Activated naive CD4-positive, alpha-beta T cell treated with anti-CD3 and anti-CD28 coated beads for 36 hours (primary cell): ENCODE results near the gene SLC6A12. TPM values are rescaled to one million over a fixed set of nuclear protein-coding genes. Genes with fewer than 3 reads are reported as not detected.
"Not testable (repeated sequence)": the region's sequence is repeated elsewhere in the genome, so short reads cannot be mapped to it uniquely, and the experiment has no call there.

Experiments
- CTCF ChIA-PET: fragments of 350-600 bp; sonication (Branson Sonifier 250); formaldehyde crosslinking; loops from one replicate; lab custom pipeline; 2021; ENCODE audit warnings: antibody characterized with exemption; lab: Charles Lee
- DNase-seq: peaks from one replicate; pipeline ENCODE4 v3.0.0-alpha.2; 2020
- H3K27ac Mint-ChIP-seq: one replicate; pipeline ENCODE4 v1.8.0; 2021; ENCODE audit warnings: mild to moderate bottlenecking, mixed read lengths
- H3K27me3 Mint-ChIP-seq: one replicate; pipeline ENCODE4 v1.8.0; 2021; ENCODE audit warnings: low read depth, mixed read lengths
- H3K36me3 Mint-ChIP-seq: one replicate; pipeline ENCODE4 v1.8.0; 2021; ENCODE audit warnings: low read depth, mixed read lengths
- H3K4me1 Mint-ChIP-seq: one replicate; pipeline ENCODE4 v1.8.0; 2021; ENCODE audit warnings: low read depth, mixed read lengths
- H3K4me3 Mint-ChIP-seq: one replicate; pipeline ENCODE4 v1.8.0; 2021; ENCODE audit warnings: mild to moderate bottlenecking, moderate library complexity, mixed read lengths
- H3K9me3 Mint-ChIP-seq: one replicate; pipeline ENCODE4 v1.8.0; 2021; ENCODE audit warnings: mixed read lengths
- intact Hi-C: fragments of 100-400 bp; cut with micrococcal nuclease; formaldehyde crosslinking; loops from one replicate; pipeline ENCODE4 v1.15.1; 2023
- total RNA-seq, 2 experiments: library from RNA; stranded (reverse); gene quantifications; one replicate each; pipeline ENCODE4 v1.2.3, GENCODE V29; 2021

Gene SLC6A12
- total RNA-seq, 2 experiments from 2014 or later, result 0.21 TPM; not detected in 1

DNA sequence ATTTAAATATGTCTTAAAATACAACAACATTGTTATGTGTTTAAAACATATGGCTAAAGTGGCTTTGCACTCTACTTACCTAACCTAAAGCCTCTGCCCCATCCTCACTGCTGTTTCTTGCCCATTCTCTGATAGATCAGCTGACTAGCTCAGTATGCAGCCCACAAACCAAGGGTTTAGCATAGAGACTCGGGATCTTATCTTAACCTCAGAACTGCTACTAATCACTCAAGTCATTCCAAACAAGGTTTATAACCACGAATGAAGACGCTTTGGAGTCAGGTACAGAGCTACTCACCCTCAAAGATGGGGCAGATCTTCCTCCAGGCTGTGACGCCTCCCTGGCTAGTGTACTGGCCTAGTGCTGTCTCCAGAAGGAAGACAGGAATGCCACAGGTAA is 29.4 kb upstream of the SLC6A12 start:
- H3K36me3 Mint-ChIP-seq, result no peaks in the 10 kb centered on the region
- CTCF ChIA-PET, result interaction anchor here (0.6 kb wide), 1 partner anchor 76 kb away, joined by 3 read pairs; no protein-coding TSS in a partner anchor

DNA sequence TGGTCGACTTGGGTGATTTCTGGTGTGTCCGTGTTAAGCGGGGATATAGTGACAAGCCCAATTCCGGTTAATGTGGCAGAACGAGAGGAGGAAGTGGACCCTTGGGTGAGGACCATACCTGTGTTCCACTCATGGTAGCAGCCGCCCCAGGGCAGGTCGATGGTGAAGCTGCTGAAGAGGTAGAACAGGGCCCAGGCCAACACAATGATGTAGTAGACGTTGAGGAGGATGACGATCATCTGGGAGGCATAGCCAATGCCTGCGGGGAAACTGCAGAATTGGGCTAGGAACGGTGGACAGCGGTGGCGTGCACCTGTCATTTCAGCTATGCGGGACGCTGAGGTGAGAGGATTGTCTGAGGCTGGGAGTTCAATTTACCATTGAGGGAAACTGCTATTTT is 28.5 kb upstream of the SLC6A12 start:
- Mint-ChIP-seq H3K36me3 (no peaks in the 10 kb centered on the region), H3K27ac (no peak overlapping the region), H3K27me3 (peaks cover 9% of the 10 kb centered on the region), H3K4me1 (no peaks in the 10 kb centered on the region), H3K9me3 (peaks cover 5% of the 10 kb centered on the region), H3K4me3 (no peak overlapping the region)
- intact Hi-C loops, result no loop called here
- no peak for DNase-seq
- CTCF ChIA-PET, result interaction anchor here (0.7 kb wide), 1 partner anchor 18 kb away, joined by 4 read pairs; no protein-coding TSS in a partner anchor

More for the DNA sequence above, 29.4 kb upstream of the SLC6A12 start:
- H3K4me1 Mint-ChIP-seq, result no peaks in the 10 kb centered on the region
- DNase-seq, result no peak
- intact Hi-C loops, result no loop called here
- peaks cover 8% of the 10 kb centered on the region for H3K9me3 Mint-ChIP-seq
- H3K27ac Mint-ChIP-seq, result no peak overlapping the region
- H3K27me3 Mint-ChIP-seq, result peaks cover 9% of the 10 kb centered on the region
- no peak overlapping the region for H3K4me3 Mint-ChIP-seq

DNA sequence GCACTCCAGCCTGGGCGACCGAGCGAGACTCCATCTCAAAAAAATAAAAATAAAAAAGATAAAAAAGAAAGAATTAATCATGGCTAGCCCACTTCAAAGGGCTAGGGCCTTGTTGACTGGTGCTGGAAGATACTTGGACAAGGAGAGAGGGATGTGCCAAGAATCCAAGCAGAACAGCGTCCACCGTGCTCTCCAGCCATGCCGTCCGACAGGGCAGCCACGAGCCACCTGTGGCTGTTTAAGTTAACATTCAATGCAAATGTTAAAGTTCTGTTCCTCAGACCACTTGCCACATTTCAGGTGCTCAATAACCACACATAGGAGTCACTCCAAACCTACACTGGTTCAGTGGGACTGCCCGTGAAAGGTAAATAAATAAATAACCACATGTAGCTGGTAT is 27.3 kb upstream of the SLC6A12 start:
- Mint-ChIP-seq H3K4me1 (no peaks in the 10 kb centered on the region), H3K27ac (no peak overlapping the region), H3K36me3 (no peaks in the 10 kb centered on the region), H3K4me3 (no peak overlapping the region), H3K27me3 (peaks cover 9% of the 10 kb centered on the region), H3K9me3 (peaks cover 5% of the 10 kb centered on the region)
- DNase-seq, result no peak
- intact Hi-C loops, result no loop called here
- CTCF ChIA-PET, result no interaction called here

DNA sequence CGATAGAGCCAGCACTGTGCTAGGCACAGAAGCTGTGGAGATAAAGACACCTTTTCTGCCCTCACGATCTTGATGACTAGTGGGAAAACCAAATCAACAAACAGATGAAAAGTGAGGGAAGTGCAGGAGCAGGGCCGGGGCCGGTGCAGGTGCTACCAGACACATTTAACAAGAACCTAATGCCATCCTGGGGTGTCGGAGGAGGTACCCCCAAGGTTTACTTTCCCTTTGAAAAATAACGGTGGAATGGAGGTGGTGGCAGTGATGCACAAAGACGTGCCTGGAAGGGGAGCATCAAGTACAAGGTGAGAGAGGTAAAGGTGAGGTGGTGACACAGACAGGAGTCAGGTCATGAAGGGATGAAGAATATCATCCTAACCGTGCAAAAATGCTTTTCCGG is 26.6 kb upstream of the SLC6A12 start:
- CTCF ChIA-PET, result no interaction called here
- peaks cover 12% of the 10 kb centered on the region for H3K27me3 Mint-ChIP-seq
- H3K4me3 Mint-ChIP-seq, result no peak overlapping the region
- no peak for DNase-seq
- intact Hi-C loops, result no loop called here
- peaks cover 10% of the 10 kb centered on the region for H3K9me3 Mint-ChIP-seq
- H3K4me1 Mint-ChIP-seq, result no peaks in the 10 kb centered on the region
- H3K27ac Mint-ChIP-seq, result no peak overlapping the region
- peaks cover 3% of the 10 kb centered on the region for H3K36me3 Mint-ChIP-seq

DNA sequence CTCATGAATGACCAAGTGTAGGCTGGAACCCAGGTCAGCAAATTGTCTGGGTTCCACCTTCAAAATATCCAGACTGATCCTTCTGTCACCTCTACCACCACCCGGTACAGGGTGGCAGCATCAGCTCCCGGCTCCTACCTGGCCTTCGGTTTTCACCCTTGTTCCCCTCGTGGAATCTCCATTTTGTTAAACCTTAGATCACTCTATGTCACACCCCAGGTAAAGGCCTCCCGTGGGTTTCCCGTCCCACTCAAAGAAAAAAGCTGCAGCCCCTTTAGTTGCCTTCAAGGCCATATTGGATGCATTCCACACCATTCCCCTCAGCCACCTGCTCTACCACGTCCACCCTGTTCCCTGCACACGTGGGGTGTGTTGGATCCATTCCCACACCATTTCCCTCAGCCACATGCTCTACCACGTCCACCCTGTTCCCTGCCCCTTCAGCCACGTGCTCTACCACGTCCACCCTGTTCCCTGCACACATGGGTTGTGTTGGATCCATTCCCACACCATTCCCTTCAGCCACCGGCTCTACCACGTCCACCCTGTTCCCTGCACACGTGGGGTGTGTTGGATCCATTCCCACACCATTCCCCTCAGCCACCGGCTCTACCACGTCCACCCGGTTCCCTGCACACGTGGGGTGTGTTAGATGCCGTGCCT is 24.9 kb upstream of the SLC6A12 start:
- H3K27ac Mint-ChIP-seq, result no peak overlapping the region
- no peaks in the 10 kb centered on the region for H3K4me1 Mint-ChIP-seq
- no peak overlapping the region for H3K4me3 Mint-ChIP-seq
- CTCF ChIA-PET, result no interaction called here
- peaks cover 14% of the 10 kb centered on the region for H3K9me3 Mint-ChIP-seq
- H3K36me3 Mint-ChIP-seq, result peaks cover 3% of the 10 kb centered on the region
- H3K27me3 Mint-ChIP-seq, result peaks cover 12% of the 10 kb centered on the region
- intact Hi-C loops, result no loop called here
- no peak for DNase-seq

DNA sequence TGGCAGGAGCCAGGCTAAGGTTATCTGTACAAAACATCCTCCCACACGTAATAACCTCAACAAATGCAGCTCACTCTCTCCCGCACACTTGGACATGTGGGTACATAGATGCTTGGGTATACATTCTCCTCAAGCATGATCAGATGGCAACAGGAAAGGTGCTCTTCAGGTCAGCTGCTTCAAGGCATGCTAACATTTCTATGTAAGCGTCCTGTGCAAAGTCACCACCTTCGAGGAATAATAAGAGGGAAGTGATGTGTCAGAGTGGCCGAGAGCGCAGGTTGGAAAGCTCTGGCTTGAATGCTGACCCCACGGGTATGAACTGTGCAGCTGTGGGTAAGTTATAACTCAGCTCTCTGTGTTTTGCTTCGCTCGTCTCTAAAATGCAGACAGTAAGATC is 24.2 kb upstream of the SLC6A12 start:
- H3K27me3 Mint-ChIP-seq, result peaks cover 12% of the 10 kb centered on the region
- H3K9me3 Mint-ChIP-seq, result peaks cover 14% of the 10 kb centered on the region
- no peak overlapping the region for H3K27ac Mint-ChIP-seq
- intact Hi-C loops, result no loop called here
- no peaks in the 10 kb centered on the region for H3K4me1 Mint-ChIP-seq
- CTCF ChIA-PET, result interaction anchor here (0.5 kb wide), 1 partner anchor 24 kb away, joined by 4 read pairs; no protein-coding TSS in a partner anchor
- no peak overlapping the region for H3K4me3 Mint-ChIP-seq
- no peak for DNase-seq
- H3K36me3 Mint-ChIP-seq, result peaks cover 3% of the 10 kb centered on the region

DNA sequence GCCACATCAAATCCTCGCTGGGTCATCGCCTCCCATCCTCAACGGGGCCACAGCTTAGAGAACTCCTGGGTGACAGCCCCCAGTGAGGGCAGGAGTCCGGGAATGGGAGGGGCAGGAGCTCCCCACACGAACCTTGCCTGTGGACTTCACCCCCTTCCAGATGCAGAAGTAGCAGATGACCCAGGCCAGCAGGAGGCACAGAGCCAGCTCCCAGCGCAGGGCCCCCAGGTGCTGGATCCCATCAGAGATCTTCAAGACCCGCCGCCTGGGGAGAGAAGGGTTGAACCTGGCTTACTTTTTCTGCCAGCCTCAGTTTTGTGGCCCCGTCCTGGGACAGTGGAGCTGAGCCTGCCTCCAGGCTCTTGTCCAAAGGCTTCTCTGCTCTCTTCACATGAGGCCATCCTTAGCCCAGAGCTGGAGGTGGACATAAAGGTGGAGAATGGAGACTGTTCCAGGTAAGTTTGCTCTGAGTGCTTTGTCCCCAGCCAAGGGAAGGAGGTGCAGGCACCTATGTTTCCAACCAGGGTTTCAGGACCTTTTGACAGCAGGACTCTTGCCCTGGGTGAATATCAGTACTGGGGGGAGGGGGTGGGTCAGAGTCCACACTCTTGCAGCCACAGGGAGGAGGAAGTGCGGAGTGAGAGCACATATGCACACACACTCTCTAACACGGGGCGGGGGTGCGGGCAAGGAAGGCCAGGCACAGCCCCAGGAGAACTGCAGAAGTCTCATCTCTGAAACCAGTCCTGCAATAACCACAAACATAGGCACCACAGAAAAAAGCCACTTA is 23.3 kb upstream of the SLC6A12 start:
- CTCF ChIA-PET, result interaction anchor here (0.5 kb wide), 1 partner anchor 25 kb away, joined by 4 read pairs; no protein-coding TSS in a partner anchor
- Mint-ChIP-seq H3K27me3 (peaks cover 8% of the 10 kb centered on the region), H3K4me1 (no peaks in the 10 kb centered on the region), H3K27ac (no peak overlapping the region), H3K9me3 (peaks cover 14% of the 10 kb centered on the region), H3K4me3 (no peak overlapping the region), H3K36me3 (peaks cover 3% of the 10 kb centered on the region)
- intact Hi-C loops, result no loop called here
- DNase-seq, result no peak

DNA sequence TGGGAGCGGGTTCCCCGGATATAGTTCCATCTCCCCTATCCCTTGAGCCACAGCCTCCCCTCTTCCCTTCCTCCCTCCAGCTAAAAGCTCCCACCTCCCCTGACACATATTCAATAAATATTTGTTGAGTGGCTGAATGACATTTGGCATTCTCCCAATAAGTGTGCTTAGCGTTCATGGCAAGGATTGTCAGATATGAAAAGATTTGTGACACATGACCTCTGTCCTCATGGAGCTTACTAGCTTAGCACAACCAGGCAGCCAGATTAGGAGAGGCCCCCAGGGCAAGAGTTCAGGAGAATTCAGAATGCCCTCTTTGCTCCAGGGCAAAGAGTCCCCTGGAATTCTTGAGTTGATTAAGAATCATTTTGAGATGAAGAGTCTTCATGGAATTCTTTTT is 22.5 kb upstream of the SLC6A12 start:
- CTCF ChIA-PET, result no interaction called here

DNA sequence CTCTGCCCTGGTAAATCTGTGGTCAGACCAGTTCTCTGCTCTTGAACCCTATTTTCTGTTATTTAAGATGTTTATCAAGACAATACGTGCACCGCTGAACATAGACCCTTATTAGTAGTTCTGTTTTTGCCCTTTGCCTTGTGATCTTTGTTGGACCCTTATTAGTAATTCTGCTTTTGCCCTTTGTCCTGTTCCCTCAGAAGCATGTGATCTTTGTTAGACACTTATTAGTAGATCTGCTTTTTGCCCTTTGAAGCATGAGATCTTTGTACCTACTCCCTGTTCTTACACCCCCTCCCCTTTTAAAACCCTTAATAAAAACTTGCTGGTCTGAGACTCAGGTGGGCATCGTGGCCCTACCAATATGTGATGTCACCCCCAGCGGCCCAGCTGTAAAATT is 22.0 kb upstream of the SLC6A12 start:
- H3K4me3 Mint-ChIP-seq, H3K27ac Mint-ChIP-seq, CTCF ChIA-PET, H3K4me1 Mint-ChIP-seq, intact Hi-C loops, H3K36me3 Mint-ChIP-seq, DNase-seq, H3K27me3 Mint-ChIP-seq: not testable (repeated sequence)
- peaks cover 14% of the 10 kb centered on the region for H3K9me3 Mint-ChIP-seq

More for the DNA sequence above, 22.5 kb upstream of the SLC6A12 start:
- Mint-ChIP-seq H3K27ac (no peak overlapping the region), H3K9me3 (peaks cover 14% of the 10 kb centered on the region), H3K4me1 (no peaks in the 10 kb centered on the region), H3K4me3 (no peak overlapping the region), H3K27me3 (peaks cover 8% of the 10 kb centered on the region), H3K36me3 (peaks cover 3% of the 10 kb centered on the region)
- DNase-seq, result no peak
- intact Hi-C loops, result no loop called here

DNA sequence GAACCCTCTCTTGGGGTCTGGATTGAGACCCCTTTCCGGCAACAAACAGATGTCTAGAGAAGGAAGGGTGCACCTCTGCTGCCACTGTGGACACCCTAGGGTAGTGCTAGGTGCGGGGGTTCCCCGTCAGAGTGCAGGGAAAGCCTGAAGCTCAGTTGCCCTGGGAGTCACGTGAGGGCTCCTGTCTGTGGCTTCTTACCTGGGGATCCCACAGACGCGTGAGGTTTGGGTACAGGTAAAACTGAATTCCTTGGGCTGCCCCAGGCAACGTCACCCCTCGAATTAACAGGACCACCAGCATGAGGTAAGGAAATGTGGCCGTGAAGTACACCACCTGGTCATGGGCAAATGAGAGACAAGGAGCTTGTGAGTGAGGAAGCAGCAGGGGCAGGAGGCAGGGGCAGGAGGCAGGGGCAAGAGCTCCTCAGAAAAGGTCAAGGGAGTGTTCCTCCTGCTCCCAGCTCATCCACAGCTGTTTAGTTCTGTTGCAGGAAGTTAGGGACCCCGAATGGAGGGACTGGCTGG is 21.0 kb upstream of the SLC6A12 start:
- intact Hi-C loops, result no loop called here
- Mint-ChIP-seq H3K27ac (no peak overlapping the region), H3K9me3 (peaks cover 14% of the 10 kb centered on the region), H3K36me3 (peaks cover 3% of the 10 kb centered on the region), H3K4me1 (no peaks in the 10 kb centered on the region), H3K27me3 (peaks cover 5% of the 10 kb centered on the region), H3K4me3 (no peak overlapping the region)
- no peak for DNase-seq
- CTCF ChIA-PET, result interaction anchor here (0.7 kb wide), 1 partner anchor 317 kb away, joined by 3 read pairs; no protein-coding TSS in a partner anchor

DNA sequence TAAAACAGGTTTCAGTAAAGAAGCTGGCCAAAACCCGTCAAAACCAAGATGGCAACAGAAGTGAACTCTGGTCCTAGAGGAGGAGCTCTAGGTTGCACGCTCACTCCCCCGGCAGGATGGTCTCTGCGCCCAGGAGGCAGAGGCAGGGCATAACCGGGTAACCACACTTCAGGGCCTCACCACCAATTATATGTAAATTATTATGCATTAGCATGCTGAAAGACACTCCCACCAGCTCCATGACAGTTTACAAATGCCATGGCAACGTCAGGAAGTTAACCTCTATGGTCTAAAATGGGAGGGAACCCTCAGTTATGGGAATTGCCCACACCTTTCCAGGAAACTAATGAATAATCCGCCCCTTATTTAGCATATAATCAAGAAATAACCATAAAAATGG is 20.1 kb upstream of the SLC6A12 start:
- intact Hi-C loops, result no loop called here
- DNase-seq, result no peak
- Mint-ChIP-seq H3K4me1 (no peaks in the 10 kb centered on the region), H3K4me3 (no peak overlapping the region), H3K9me3 (peaks cover 14% of the 10 kb centered on the region), H3K36me3 (peaks cover 3% of the 10 kb centered on the region), H3K27ac (no peak overlapping the region), H3K27me3 (peaks cover 2% of the 10 kb centered on the region)
- CTCF ChIA-PET, result no interaction called here

DNA sequence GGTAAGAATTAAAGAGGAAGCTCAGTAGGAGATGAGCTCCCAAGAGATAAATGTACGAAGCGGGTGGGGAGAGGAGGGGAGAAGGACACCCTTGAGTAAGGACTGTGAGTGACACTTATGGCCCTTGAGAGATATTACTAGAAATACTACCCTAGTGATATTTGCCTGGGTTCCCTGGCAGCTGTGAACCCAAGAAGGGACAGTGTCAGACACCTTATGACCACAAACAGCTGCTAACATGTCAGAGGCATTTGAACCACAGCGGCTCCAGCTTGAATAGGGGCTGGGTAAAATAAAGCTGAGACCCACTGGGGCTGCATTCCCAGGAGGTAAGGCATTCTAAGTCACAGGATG is 19.6 kb upstream of the SLC6A12 start:
- intact Hi-C loops, result no loop called here
- H3K4me1 Mint-ChIP-seq, result no peaks in the 10 kb centered on the region
- peaks cover 2% of the 10 kb centered on the region for H3K27me3 Mint-ChIP-seq
- peaks cover 3% of the 10 kb centered on the region for H3K36me3 Mint-ChIP-seq
- no peak overlapping the region for H3K4me3 Mint-ChIP-seq
- DNase-seq, result no peak
- CTCF ChIA-PET, result interaction anchor here (0.6 kb wide), 1 partner anchor 12 kb away, joined by 4 read pairs; no protein-coding TSS in a partner anchor
- peaks cover 14% of the 10 kb centered on the region for H3K9me3 Mint-ChIP-seq
- H3K27ac Mint-ChIP-seq, result no peak overlapping the region
